Kasumi-1 (cell line): ENCODE measurements around the gene SLC28A3.

Experiments used
- DNase-seq, 2 experiments: peaks; one replicate each; lab custom pipeline; 2025; lab: John Stamatoyannopoulos, UW

Gene SLC28A3

GRCh38 chr9:84339503-84339902 is 1.1 kb downstream of the SLC28A3 start:
- no peak for DNase-seq

DNA sequence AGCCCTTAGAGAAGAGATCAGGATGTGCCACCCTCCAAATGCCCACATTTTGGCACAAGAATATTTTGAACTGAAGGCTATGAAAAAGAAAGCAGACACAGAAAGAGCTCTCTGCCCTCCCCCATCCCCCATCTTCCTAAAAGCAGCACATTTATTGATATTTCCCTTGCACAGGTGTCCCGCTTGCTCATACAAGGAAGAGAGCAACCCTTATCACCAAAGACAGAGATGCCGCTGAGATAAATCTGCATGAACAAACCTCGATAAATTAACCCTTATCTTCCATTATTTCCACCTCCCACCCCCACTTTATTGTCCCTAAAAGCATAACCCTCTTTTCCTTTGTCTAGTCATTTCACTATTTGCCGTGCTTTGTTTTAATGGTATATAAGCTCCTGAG is 1.8 kb downstream of the SLC28A3 start:
- no peak for DNase-seq

- DNase-seq: no peak
Measured at GRCh38 chr9:84337252-84337651, 3.3 kb downstream of the SLC28A3 start.

DNA sequence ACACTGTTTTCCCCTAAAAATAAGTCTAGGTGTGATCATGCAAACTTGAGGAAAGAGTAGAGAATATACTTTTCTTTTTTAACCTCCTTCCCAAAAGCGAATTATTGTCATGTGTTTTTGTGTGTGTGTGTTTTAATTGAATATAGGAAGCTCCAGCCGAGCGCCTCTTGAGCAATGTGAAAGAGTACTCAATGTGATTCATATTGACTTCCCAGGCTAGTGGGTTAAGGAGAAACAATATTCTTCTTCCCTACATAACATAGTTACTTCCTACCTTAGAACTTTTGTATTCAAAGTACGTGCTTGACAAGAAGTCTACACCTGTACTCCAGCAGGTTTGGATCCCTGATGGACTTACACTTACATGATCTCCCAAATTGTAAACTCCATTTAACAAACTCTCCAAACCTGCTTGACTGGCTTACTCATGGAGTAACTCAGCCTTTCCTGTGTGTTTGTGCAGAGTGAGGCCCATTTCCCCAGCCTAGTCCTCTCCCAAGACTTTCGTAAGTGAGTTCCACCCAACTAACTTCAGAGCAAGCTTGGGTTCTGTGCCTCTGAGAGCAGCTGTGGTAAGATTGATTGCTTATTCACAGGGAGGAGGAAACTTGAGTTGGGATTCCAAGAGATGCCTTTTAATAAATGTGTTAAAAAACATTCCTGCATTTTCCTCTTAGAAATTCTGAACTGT is 9.3 kb downstream of the SLC28A3 start:
- peak in 1 of 2 experiments; percentile 4 for DNase-seq

GRCh38 chr9:84330246-84330645 is 10.3 kb downstream of the SLC28A3 start:
- DNase-seq: no peak

DNA sequence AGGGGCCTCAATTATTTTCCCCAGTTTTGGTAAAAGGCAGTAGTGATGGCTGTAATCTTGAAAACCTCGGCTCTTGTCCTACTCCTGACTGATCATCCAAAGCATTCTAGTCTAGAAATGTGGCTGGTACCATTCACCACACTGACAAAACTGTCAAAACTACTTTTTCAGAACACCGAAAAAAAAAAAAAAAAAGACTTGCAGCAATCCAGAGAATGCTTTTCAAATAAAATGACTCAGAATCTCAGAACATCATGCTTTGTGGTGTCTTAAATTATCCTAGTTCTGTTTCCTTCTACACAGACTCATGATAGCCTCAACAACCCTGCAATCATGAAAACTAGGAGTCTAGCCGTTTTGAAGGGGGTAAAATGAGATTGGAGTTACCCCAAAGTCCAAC is 13.4 kb downstream of the SLC28A3 start:
- DNase-seq: no peak

- no peak for DNase-seq
Measured at GRCh38 chr9:84325347-84325973, 15.1 kb downstream of the SLC28A3 start.

DNA sequence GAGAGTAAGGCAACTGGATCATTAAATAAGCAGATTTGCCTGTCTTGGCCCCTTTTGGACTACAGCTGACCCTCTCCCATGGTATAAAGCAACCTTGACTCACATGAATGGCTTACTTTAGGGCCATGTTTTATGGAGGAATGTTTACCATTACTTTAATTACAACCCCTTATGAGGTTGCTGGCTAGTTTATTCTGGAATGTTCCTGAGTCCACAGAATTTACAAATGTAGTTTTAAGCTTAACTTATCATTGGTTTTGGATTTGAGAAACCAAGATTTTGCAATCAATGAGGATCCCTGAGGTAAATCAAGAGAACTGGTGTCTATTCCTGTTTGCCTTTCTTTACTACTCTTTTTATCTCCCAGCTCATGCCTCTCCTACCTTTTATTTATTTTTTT is 15.7 kb downstream of the SLC28A3 start:
- DNase-seq: no peak

DNA sequence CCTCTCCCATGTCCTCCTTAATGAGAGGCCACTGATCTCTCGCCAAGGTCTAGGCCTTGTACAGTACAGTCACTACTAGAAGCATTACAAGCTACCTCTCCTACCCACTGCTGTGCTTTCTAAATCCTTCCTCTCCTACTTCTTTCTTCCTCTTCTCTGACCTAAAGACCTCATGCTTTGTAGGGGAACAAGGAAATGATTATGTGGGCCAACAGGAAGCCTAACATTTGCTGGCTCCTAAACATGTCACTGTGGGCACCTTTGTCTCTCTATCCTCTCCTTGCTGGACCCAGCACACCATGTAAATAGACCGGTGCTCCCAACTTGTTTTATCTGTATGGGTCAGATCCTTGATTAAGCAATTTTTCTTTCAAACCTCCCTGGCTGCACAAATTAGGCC is 16.7 kb downstream of the SLC28A3 start:
- peak; percentile 30 for DNase-seq

- DNase-seq: no peak
Measured at GRCh38 chr9:84322828-84323227, 17.7 kb downstream of the SLC28A3 start.

- DNase-seq: no peak
Measured at GRCh38 chr9:84320231-84320630, 20.3 kb downstream of the SLC28A3 start.

- no peak for DNase-seq
Measured at GRCh38 chr9:84319632-84320031, 20.9 kb downstream of the SLC28A3 start.

- DNase-seq: no peak
Measured at GRCh38 chr9:84318981-84319380, 21.6 kb downstream of the SLC28A3 start.

- no peak for DNase-seq
Measured at GRCh38 chr9:84317563-84317962, 23.0 kb downstream of the SLC28A3 start.

GRCh38 chr9:84315278-84315877 is 25.2 kb downstream of the SLC28A3 start:
- peak; percentile 34 to 56 for DNase-seq

DNA sequence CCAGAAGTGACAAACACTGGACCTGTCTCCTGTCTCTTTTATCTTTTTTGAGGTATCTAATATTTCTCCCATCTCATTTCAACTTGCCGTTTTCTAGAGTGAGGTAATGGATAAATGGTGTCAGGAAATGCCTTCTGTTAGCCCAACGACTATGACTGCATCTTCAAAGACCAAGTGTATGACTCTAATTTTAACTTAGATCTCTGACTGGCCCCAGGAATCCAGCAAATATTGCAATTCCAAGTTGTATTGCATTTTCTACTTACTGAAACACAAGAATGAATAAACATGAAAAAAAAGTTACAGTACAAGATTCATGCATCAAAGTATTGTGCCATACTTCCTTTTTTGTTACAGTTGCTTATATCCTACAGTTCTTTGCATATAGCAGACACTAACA is 26.3 kb downstream of the SLC28A3 start:
- DNase-seq: no peak

GRCh38 chr9:84310883-84311282 is 29.7 kb downstream of the SLC28A3 start:
- DNase-seq: no peak

GRCh38 chr9:84305497-84306131 is 34.9 kb downstream of the SLC28A3 start:
- no peak for DNase-seq

DNA sequence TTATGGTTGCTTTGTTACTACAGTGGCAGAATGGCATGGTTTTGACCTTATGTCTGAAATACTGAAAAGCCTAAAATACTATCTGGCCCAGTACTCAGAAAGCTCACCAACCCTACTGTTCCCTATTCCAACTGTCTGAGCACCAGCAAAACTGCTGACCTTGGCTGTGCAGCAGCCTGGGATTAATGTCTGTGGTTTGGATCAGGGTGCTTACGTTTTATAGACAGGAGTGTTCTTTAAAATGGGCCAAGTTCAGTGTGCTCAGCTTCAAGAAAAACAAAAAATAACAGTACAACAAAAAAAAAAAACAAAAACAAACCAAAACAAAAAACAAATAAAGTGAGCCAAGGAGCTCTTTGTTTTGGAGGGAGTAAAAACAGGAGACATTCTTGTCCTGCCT is 36.4 kb downstream of the SLC28A3 start:
- no peak for DNase-seq

- no peak for DNase-seq
Measured at GRCh38 chr9:84303061-84303460, 37.5 kb downstream of the SLC28A3 start.

- DNase-seq: peak; percentile 10 to 11
Measured at GRCh38 chr9:84301851-84302250, 38.7 kb downstream of the SLC28A3 start.

DNA sequence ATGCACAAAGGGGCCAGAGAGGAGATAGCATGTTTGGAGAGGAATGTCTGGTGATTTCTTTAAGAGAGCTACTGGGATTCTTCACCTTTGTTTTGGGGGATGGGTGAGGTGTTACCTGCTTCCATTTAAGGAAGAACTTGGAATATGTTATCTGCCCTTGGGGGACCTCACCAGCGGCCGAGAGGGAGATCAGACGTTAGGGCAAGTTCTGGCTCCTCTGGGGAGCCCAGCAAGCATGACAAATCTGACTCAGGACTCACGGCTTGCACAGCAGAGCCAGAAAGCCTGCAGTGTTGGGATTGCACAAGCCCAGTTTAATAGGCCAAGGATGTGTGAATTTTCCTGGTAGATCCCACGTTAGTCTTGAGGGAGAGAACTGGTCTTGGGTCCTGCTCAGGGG is 40.3 kb downstream of the SLC28A3 start:
- no peak for DNase-seq
